ENCODE measurements around the gene CAPN12. TPM values are rescaled to one million over a fixed set of nuclear protein-coding genes. Genes with fewer than 3 reads are reported as not detected.

Gene CAPN12
- total and polyA plus RNA-seq, 12 donors: 0.39 to 23.1 (median 3.7) TPM; not detected in 1

Other genes starting within 250 kb of the CAPN12 start
- gene MAP4K1, start 126.5 kb downstream of the CAPN12 start, total RNA-seq: 1 to 10 TPM; 1.1 to 7.9 (median 4.0) TPM
- 10 to 100 TPM in 1 of 3 donors, 1 to 10 TPM in 2; 1.2 to 12.5 (median 6.8) TPM for gene MAP4K1, start 126.5 kb downstream of the CAPN12 start, polyA plus RNA-seq
- gene EIF3K, start 125.3 kb downstream of the CAPN12 start, total RNA-seq: 100 to 1,000 TPM; 196 to 537 (median 278) TPM
- gene EIF3K, start 125.3 kb downstream of the CAPN12 start, polyA plus RNA-seq: 100 to 1,000 TPM; 177 to 292 (median 216) TPM
- gene ACTN4, start 96.8 kb downstream of the CAPN12 start, total RNA-seq: 100 to 1,000 TPM; 223 to 773 (median 563) TPM
- 100 to 1,000 TPM; 148 to 586 (median 554) TPM for gene ACTN4, start 96.8 kb downstream of the CAPN12 start, polyA plus RNA-seq
- gene LGALS7, start 29.0 kb upstream of the CAPN12 start, total RNA-seq: not detected
- not detected for gene LGALS7, start 29.0 kb upstream of the CAPN12 start, polyA plus RNA-seq
- gene LGALS7B, start 44.7 kb upstream of the CAPN12 start, total RNA-seq: under 1 TPM in 1 of 9 donors, not detected in 8; 0.33 TPM
- 1 to 10 TPM in 1 of 3 donors, not detected in 2; 1.0 TPM for gene LGALS7B, start 44.7 kb upstream of the CAPN12 start, polyA plus RNA-seq
- 1 to 10 TPM in 2 of 9 donors, under 1 TPM in 2, not detected in 5; 0.30 to 3.1 (median 1.4) TPM for gene LGALS4, start 68.5 kb upstream of the CAPN12 start, total RNA-seq
- 1 to 10 TPM in 2 of 3 donors, under 1 TPM in 1; 0.64 to 4.5 (median 1.5) TPM for gene LGALS4, start 68.5 kb upstream of the CAPN12 start, polyA plus RNA-seq
- 100 to 1,000 TPM; 161 to 570 (median 425) TPM for gene ECH1, start 87.3 kb upstream of the CAPN12 start, total RNA-seq
- gene ECH1, start 87.3 kb upstream of the CAPN12 start, polyA plus RNA-seq: 100 to 1,000 TPM; 308 to 701 (median 481) TPM
- gene HNRNPL, start 105.5 kb upstream of the CAPN12 start, total RNA-seq: 100 to 1,000 TPM; 133 to 295 (median 200) TPM
- gene HNRNPL, start 105.5 kb upstream of the CAPN12 start, polyA plus RNA-seq: 100 to 1,000 TPM; 195 to 241 (median 220) TPM
- 10 to 100 TPM in 1 of 9 donors, 1 to 10 TPM in 7, under 1 TPM in 1; 0.54 to 11.4 (median 4.8) TPM for gene RINL, start 133.8 kb upstream of the CAPN12 start, total RNA-seq
- 10 to 100 TPM in 1 of 3 donors, 1 to 10 TPM in 2; 5.6 to 24.1 (median 7.1) TPM for gene RINL, start 133.8 kb upstream of the CAPN12 start, polyA plus RNA-seq
- gene SIRT2, start 155.1 kb upstream of the CAPN12 start, total RNA-seq: 100 to 1,000 TPM in 4 of 9 donors, 10 to 100 TPM in 5; 46.4 to 145 (median 70.4) TPM
- gene SIRT2, start 155.1 kb upstream of the CAPN12 start, polyA plus RNA-seq: 10 to 100 TPM; 50.3 to 79.4 (median 51.1) TPM
- gene NFKBIB, start 155.5 kb upstream of the CAPN12 start, total RNA-seq: 10 to 100 TPM; 17.2 to 51.6 (median 29.3) TPM
- gene NFKBIB, start 155.5 kb upstream of the CAPN12 start, polyA plus RNA-seq: 10 to 100 TPM; 12.4 to 73.0 (median 36.1) TPM
- under 1 TPM in 3 of 9 donors, not detected in 6; 0.44 to 0.54 (median 0.47) TPM for gene CCER2, start 167.7 kb upstream of the CAPN12 start, total RNA-seq
- 1 to 10 TPM in 2 of 3 donors, under 1 TPM in 1; 0.15 to 4.4 (median 2.4) TPM for gene CCER2, start 167.7 kb upstream of the CAPN12 start, polyA plus RNA-seq
- 10 to 100 TPM; 20.2 to 41.4 (median 35.1) TPM for gene SARS2, start 186.3 kb upstream of the CAPN12 start, total RNA-seq
- 100 to 1,000 TPM in 2 of 3 donors, 1 to 10 TPM in 1; 9.1 to 116 (median 108) TPM for gene SARS2, start 186.3 kb upstream of the CAPN12 start, polyA plus RNA-seq
- 10 to 100 TPM; 38.2 to 64.4 (median 45.2) TPM for gene MRPS12, start 186.5 kb upstream of the CAPN12 start, total RNA-seq
- gene MRPS12, start 186.5 kb upstream of the CAPN12 start, polyA plus RNA-seq: 10 to 100 TPM; 14.6 to 27.0 (median 22.4) TPM
- 10 to 100 TPM in 4 of 9 donors, 1 to 10 TPM in 5; 4.1 to 18.7 (median 9.7) TPM for gene FBXO17, start 231.3 kb upstream of the CAPN12 start, total RNA-seq
- 10 to 100 TPM in 1 of 3 donors, 1 to 10 TPM in 2; 4.7 to 12.1 (median 9.2) TPM for gene FBXO17, start 231.3 kb upstream of the CAPN12 start, polyA plus RNA-seq